ENCODE measurements around the gene LDLRAD1. TPM values are rescaled to one million over a fixed set of nuclear protein-coding genes. Genes with fewer than 3 reads are reported as not detected.

The LDLRAD1 gene
- polyA plus RNA-seq, 3 donors, result not detected

Other genes starting within 250 kb of the LDLRAD1 start
- 10 to 100 TPM; 30.7 to 31.7 (median 31.7) TPM for gene NDC1, start 179.9 kb downstream of the LDLRAD1 start, polyA plus RNA-seq (ENCODE audit: insufficient read length in 3 of 3)
- gene YIPF1, start 128.4 kb downstream of the LDLRAD1 start, polyA plus RNA-seq (ENCODE audit: insufficient read length in 3 of 3), result 10 to 100 TPM; 38.1 to 40.9 (median 40.0) TPM
- gene DIO1, start 124.0 kb downstream of the LDLRAD1 start, polyA plus RNA-seq (ENCODE audit: insufficient read length in 3 of 3), result 10 to 100 TPM in 1 of 3 donors, 1 to 10 TPM in 2; 5.6 to 12.2 (median 9.8) TPM
- 10 to 100 TPM; 46.7 to 48.4 (median 47.4) TPM for gene IFT25, start 72.5 kb downstream of the LDLRAD1 start, polyA plus RNA-seq (ENCODE audit: insufficient read length in 3 of 3)
- 10 to 100 TPM; 43.7 to 49.9 (median 46.9) TPM for gene LRRC42, start 71.8 kb downstream of the LDLRAD1 start, polyA plus RNA-seq (ENCODE audit: insufficient read length in 3 of 3)
- 100 to 1,000 TPM; 414 to 445 (median 423) TPM for gene TMEM59, start 35.0 kb upstream of the LDLRAD1 start, polyA plus RNA-seq (ENCODE audit: insufficient read length in 3 of 3)
- 1 to 10 TPM; 7.8 to 9.1 (median 8.5) TPM for gene TCEANC2, start 35.4 kb upstream of the LDLRAD1 start, polyA plus RNA-seq (ENCODE audit: insufficient read length in 3 of 3)
- not detected for gene CDCP2, start 134.8 kb upstream of the LDLRAD1 start, polyA plus RNA-seq (ENCODE audit: insufficient read length in 3 of 3)
- 1 to 10 TPM; 6.4 to 7.7 (median 6.5) TPM for gene CYB5RL, start 181.8 kb upstream of the LDLRAD1 start, polyA plus RNA-seq (ENCODE audit: insufficient read length in 3 of 3)
- gene MRPL37, start 182.0 kb upstream of the LDLRAD1 start, polyA plus RNA-seq (ENCODE audit: insufficient read length in 3 of 3), result 10 to 100 TPM; 80.3 to 84.9 (median 81.4) TPM

Measured in right renal cortex interstitium (tissue), 3 donors.